Left kidney (tissue), 2 donors: ENCODE data around the gene FOXN3. TPM values are rescaled to one million over a fixed set of nuclear protein-coding genes. Genes with fewer than 3 reads are reported as not detected.
A peak's percentile ranks its signal among the peaks of the same experiment; 100 is the strongest.
"Not testable (repeated sequence)": the region's sequence is repeated elsewhere in the genome, so short reads cannot be mapped to it uniquely, and the experiment has no call there.

Experiments used
- DNase-seq: peaks from one replicate; pipeline ENCODE4 v3.0.0-alpha.2; 2013
- polyA plus RNA-seq: library from polyadenylated mRNA; unstranded; fragments of 120-200 nt; gene quantifications from one replicate; pipeline ENCODE4 v1.2.1, GENCODE V29; 2013; ENCODE audit not compliant: insufficient read length

The FOXN3 gene
- polyA plus RNA-seq, 1 donor = 32.2 TPM

- no peak for DNase-seq
Observed at GRCh38 chr14:89129570-89129969, 287.5 kb downstream of the FOXN3 start.

- DNase-seq = no peak
Observed at GRCh38 chr14:89128311-89129026, 288.6 kb downstream of the FOXN3 start.

- DNase-seq = no peak
Observed at GRCh38 chr14:89126461-89126860, 290.6 kb downstream of the FOXN3 start.

- DNase-seq = no peak
Observed at GRCh38 chr14:89125216-89125615, 291.8 kb downstream of the FOXN3 start.

GRCh38 chr14:89123851-89124250, 293.2 kb downstream of the FOXN3 start:
- no peak for DNase-seq

GRCh38 chr14:89123215-89123614, 293.8 kb downstream of the FOXN3 start:
- no peak for DNase-seq

GRCh38 chr14:89121968-89122620, 294.9 kb downstream of the FOXN3 start:
- peak; percentile 63 for DNase-seq

GRCh38 chr14:89117012-89117411, 300.0 kb downstream of the FOXN3 start:
- no peak for DNase-seq

GRCh38 chr14:89114109-89114508, 302.9 kb downstream of the FOXN3 start:
- DNase-seq = no peak

- no peak for DNase-seq
Observed at GRCh38 chr14:89112720-89113119, 304.3 kb downstream of the FOXN3 start.

GRCh38 chr14:89111766-89112543, 305.1 kb downstream of the FOXN3 start:
- not testable (repeated sequence) for DNase-seq

- DNase-seq = not testable (repeated sequence)
Observed at GRCh38 chr14:89111232-89111631, 305.8 kb downstream of the FOXN3 start.

- no peak for DNase-seq
Observed at GRCh38 chr14:89110110-89110509, 306.9 kb downstream of the FOXN3 start.

GRCh38 chr14:89108608-89109007, 308.4 kb downstream of the FOXN3 start:
- DNase-seq = no peak

GRCh38 chr14:89107626-89108025, 309.4 kb downstream of the FOXN3 start:
- no peak for DNase-seq
